GM12878 (cell line): Measurements from ENCODE around the gene FUT3.

Experiments used
- BHLHE40 ChIP-seq, 2 experiments: fragments of 450-650 bp in 1 of 2; IDR thresholded peaks; 2 replicates each; pipeline ENCODE4 v1.6.1; 2011 to 2017; ENCODE audit warnings: low read depth in 2 of 2, borderline replicate concordance in 1 of 2, improper control_type of control experiment in 1 of 2, low read length in 1 of 2, mild to moderate bottlenecking in 1 of 2
- FOXM1 ChIP-seq: IDR thresholded peaks from 2 replicates; pipeline ENCODE4 v1.6.1; 2012; ENCODE audit warnings: low read depth, mild to moderate bottlenecking, inconsistent platforms, low read length, moderate library complexity
- HDGF ChIP-seq: fragments of 450-650 bp; IDR thresholded peaks from 2 replicates; pipeline ENCODE4 v1.6.1; 2016; ENCODE audit warnings: antibody characterized with exemption
- JUND ChIP-seq: IDR thresholded peaks from 2 replicates; pipeline ENCODE4 v1.6.1; 2012; ENCODE audit warnings: low read depth, mild to moderate bottlenecking, low read length, improper control_type of control experiment, moderate library complexity
- NFYB ChIP-seq: IDR thresholded peaks from 2 replicates; pipeline ENCODE4 v1.6.1; 2011; ENCODE audit warnings: low read depth, mild to moderate bottlenecking, low read length, improper control_type of control experiment, moderate library complexity; ENCODE audit not compliant: insufficient read depth
- TF ChIP-seq, protein P1 (sequence below): fragments of 450-650 bp; IDR thresholded peaks from 2 replicates; pipeline ENCODE4 v1.6.1; 2016; ENCODE audit warnings: mild to moderate bottlenecking
- TF ChIP-seq, protein P2 (sequence below), 3 experiments: IDR thresholded peaks in 2 of 3; conservative IDR thresholded peaks in 1 of 3; 2 replicates each; pipeline ENCODE4 v1.5.1; 2011; ENCODE audit warnings: low read depth in 3 of 3, low read length in 3 of 3, mild to moderate bottlenecking in 3 of 3, control low read depth in 2 of 3, moderate library complexity in 2 of 3, inconsistent platforms in 1 of 3, mixed read lengths in 1 of 3; ENCODE audit not compliant: control insufficient read depth in 2 of 3, insufficient read depth in 1 of 3; ENCODE audit errors: extremely low read depth in 1 of 3
- TF ChIP-seq, protein P3 (sequence below): IDR thresholded peaks from 2 replicates; pipeline ENCODE4 v1.6.1; 2012; ENCODE audit warnings: low read length, inconsistent platforms

DNA sequence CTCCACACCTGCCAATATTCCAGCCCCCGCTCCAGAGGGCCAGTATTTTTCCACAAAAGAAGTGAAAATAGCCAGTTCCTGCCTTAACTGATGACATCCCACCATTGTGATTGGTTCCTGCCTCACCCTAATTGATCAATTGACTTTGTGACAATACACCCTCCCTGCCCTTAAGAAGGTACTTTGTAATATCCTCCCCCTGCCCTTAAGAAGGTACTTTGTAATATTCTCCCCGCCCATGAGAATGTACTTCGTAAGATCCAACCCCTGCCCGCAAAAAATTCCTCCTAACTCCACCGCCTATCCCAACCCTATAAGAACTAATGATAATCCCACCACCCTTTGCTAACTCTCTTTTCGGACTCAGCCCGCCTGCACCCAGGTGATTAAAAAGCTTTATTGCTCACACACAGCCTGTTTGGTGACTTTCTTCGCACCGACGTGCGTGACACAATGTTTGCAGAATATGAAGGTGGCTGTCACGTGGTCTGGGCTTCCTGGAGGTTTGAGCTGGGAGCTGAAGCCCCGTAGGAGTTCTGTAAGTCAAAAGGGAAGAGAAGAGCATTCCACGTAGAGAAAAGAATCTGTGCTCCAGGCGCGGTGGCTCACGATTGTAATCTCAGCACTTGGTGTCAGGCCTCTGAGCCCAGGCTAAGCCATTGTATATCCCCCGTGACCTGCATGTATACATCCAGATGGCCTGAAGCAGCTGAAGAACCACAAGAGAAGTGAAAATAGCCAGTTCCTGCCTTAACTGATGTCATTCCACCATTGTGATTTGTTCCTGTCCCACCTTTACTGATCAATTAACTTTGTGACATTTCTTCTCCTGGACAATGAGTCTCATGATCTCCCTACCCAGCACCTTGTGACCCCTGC is 6.2 kb upstream of the FUT3 start:
- TF ChIP-seq, protein P1, sequence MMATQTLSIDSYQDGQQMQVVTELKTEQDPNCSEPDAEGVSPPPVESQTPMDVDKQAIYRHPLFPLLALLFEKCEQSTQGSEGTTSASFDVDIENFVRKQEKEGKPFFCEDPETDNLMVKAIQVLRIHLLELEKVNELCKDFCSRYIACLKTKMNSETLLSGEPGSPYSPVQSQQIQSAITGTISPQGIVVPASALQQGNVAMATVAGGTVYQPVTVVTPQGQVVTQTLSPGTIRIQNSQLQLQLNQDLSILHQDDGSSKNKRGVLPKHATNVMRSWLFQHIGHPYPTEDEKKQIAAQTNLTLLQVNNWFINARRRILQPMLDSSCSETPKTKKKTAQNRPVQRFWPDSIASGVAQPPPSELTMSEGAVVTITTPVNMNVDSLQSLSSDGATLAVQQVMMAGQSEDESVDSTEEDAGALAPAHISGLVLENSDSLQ, result no peak
- TF ChIP-seq JUND, result no peak
- no peak for TF ChIP-seq NFYB
- TF ChIP-seq, protein P2, sequence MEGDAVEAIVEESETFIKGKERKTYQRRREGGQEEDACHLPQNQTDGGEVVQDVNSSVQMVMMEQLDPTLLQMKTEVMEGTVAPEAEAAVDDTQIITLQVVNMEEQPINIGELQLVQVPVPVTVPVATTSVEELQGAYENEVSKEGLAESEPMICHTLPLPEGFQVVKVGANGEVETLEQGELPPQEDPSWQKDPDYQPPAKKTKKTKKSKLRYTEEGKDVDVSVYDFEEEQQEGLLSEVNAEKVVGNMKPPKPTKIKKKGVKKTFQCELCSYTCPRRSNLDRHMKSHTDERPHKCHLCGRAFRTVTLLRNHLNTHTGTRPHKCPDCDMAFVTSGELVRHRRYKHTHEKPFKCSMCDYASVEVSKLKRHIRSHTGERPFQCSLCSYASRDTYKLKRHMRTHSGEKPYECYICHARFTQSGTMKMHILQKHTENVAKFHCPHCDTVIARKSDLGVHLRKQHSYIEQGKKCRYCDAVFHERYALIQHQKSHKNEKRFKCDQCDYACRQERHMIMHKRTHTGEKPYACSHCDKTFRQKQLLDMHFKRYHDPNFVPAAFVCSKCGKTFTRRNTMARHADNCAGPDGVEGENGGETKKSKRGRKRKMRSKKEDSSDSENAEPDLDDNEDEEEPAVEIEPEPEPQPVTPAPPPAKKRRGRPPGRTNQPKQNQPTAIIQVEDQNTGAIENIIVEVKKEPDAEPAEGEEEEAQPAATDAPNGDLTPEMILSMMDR (IDR thresholded peaks at IDR 0.05 in 2 of 3, conservative IDR thresholded peaks at IDR 0.05 in 1 of 3; ENCODE audit: control insufficient read depth in 2 of 3, extremely low read depth in 1 of 3, insufficient read depth in 1 of 3, low read depth in 3 of 3, low read length in 3 of 3), result no peak
- TF ChIP-seq, protein P3, sequence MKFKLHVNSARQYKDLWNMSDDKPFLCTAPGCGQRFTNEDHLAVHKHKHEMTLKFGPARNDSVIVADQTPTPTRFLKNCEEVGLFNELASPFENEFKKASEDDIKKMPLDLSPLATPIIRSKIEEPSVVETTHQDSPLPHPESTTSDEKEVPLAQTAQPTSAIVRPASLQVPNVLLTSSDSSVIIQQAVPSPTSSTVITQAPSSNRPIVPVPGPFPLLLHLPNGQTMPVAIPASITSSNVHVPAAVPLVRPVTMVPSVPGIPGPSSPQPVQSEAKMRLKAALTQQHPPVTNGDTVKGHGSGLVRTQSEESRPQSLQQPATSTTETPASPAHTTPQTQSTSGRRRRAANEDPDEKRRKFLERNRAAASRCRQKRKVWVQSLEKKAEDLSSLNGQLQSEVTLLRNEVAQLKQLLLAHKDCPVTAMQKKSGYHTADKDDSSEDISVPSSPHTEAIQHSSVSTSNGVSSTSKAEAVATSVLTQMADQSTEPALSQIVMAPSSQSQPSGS, result no peak
- no peak for TF ChIP-seq FOXM1
- no peak for TF ChIP-seq HDGF
- TF ChIP-seq BHLHE40 (IDR thresholded peaks at IDR 0.05; ENCODE audit: borderline replicate concordance in 1 of 2, low read depth in 2 of 2, low read length in 1 of 2), result no peak
